GM12801 (cell line): Measurements from ENCODE around the gene SHISA2.

Experiments used
- CTCF ChIP-seq: IDR thresholded peaks from one replicate; pipeline ENCODE4 v1.5.1; 2011; ENCODE audit warnings: control low read depth; ENCODE audit not compliant: insufficient read length; ENCODE audit errors: extremely low read depth

The SHISA2 gene

GRCh38 chr13:26015271-26016125 lies 36.3 kb downstream of the SHISA2 start:
- TF ChIP-seq CTCF = no peak

GRCh38 chr13:26012995-26013394 lies 38.8 kb downstream of the SHISA2 start:
- TF ChIP-seq CTCF = no peak

- no peak for TF ChIP-seq CTCF
Observed at GRCh38 chr13:26011996-26012821, 39.6 kb downstream of the SHISA2 start.

GRCh38 chr13:26011208-26011573 lies 40.6 kb downstream of the SHISA2 start:
- TF ChIP-seq CTCF = no peak

- no peak for TF ChIP-seq CTCF
Observed at GRCh38 chr13:26010487-26011207, 41.2 kb downstream of the SHISA2 start.

GRCh38 chr13:26007261-26008125 lies 44.3 kb downstream of the SHISA2 start:
- no peak for TF ChIP-seq CTCF
